AG04450 (cell line): ENCODE data around the gene ZBTB7C. TPM values are rescaled to one million over a fixed set of nuclear protein-coding genes. Genes with fewer than 3 reads are reported as not detected.

Source experiments
- CTCF ChIA-PET: fragments of 300-600, 350-600 bp; formaldehyde crosslinking; extraction: SDS; loops from one replicate; lab custom pipeline; 2022; ENCODE audit warnings: antibody characterized with exemption, inconsistent platforms; lab: Charles Lee
- POLR2A ChIA-PET: fragments of 350-600 bp; formaldehyde crosslinking; extraction: SDS; loops from one replicate; lab custom pipeline; 2021; ENCODE audit warnings: antibody characterized with exemption, inconsistent platforms; lab: Yijun Ruan, JAX
- DNase-seq: peaks from one replicate; pipeline ENCODE4 v3.0.0-alpha.2; 2011; ENCODE audit warnings: low read depth, low spot score
- H3K27ac ChIP-seq: one replicate; pipeline ENCODE4 v1.5.1; 2012; ENCODE audit warnings: low read depth, low read length, control low read depth
- H3K27me3 ChIP-seq: one replicate; pipeline ENCODE4 v1.6.0; 2012; ENCODE audit warnings: low read length; ENCODE audit not compliant: control insufficient read depth, insufficient read depth
- H3K4me3 ChIP-seq: 2 replicates; pipeline ENCODE4 v1.5.1; 2011; ENCODE audit warnings: mild to moderate bottlenecking, low read depth, low read length, control low read depth
- H3K9me3 ChIP-seq: 2 replicates; pipeline ENCODE4 v1.5.1; 2012; ENCODE audit warnings: low read length; ENCODE audit not compliant: control insufficient read depth, insufficient read depth
- polyA plus RNA-seq: library from polyadenylated mRNA; depleted of rRNA; stranded (reverse); fragments of >200 nt; gene quantifications from 2 replicates; pipeline ENCODE4 v1.2.3, GENCODE V29; 2011
- TF ChIP-seq, protein P1 (sequence below): IDR thresholded peaks from 2 replicates; pipeline ENCODE4 v1.5.1; 2011; ENCODE audit warnings: low read depth, low read length, control low read depth, inconsistent platforms

ZBTB7C gene
- polyA plus RNA-seq, 1 experiment = not detected

DNA sequence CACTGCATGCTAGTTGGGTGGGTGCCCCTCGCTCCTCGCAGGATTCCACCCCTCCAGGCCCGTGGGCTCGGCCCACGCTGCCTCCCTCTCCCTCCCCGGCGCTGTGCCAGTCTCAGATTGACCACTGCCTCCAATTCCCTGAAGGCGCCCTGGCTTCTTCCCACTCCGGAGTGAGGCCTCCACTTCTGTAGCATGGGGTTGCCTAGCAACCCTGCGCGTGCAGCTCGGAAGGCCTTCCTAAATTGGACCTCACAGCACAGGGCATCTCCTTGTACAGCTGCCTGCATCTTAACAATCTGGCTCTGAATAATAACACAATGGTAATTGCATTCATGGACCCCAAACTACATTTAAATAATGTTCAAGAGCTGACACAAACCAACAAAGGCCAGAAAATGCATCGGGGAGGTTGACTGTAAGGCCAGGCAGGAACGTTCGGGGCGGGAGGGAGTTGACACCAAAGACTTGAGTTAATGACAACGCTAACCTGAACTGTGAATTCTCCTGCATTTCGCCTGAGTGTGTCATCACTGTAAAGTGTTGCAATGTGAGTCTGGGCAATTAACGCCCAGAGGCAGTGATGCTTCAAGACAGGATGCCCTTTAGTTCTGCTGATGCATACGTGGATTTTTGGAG is 222.9 kb downstream of the ZBTB7C start:
- Histone ChIP-seq H3K27me3 (peaks cover 14% of the 10 kb centered on the region), H3K4me3 (no peak overlapping the region), H3K9me3 (no peaks in the 10 kb centered on the region), H3K27ac (no peak overlapping the region)
- ChIA-PET POLR2A (no interaction called here), CTCF (no interaction called here)
- TF ChIP-seq, protein P1, sequence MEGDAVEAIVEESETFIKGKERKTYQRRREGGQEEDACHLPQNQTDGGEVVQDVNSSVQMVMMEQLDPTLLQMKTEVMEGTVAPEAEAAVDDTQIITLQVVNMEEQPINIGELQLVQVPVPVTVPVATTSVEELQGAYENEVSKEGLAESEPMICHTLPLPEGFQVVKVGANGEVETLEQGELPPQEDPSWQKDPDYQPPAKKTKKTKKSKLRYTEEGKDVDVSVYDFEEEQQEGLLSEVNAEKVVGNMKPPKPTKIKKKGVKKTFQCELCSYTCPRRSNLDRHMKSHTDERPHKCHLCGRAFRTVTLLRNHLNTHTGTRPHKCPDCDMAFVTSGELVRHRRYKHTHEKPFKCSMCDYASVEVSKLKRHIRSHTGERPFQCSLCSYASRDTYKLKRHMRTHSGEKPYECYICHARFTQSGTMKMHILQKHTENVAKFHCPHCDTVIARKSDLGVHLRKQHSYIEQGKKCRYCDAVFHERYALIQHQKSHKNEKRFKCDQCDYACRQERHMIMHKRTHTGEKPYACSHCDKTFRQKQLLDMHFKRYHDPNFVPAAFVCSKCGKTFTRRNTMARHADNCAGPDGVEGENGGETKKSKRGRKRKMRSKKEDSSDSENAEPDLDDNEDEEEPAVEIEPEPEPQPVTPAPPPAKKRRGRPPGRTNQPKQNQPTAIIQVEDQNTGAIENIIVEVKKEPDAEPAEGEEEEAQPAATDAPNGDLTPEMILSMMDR = no peak
- no peak for DNase-seq

DNA sequence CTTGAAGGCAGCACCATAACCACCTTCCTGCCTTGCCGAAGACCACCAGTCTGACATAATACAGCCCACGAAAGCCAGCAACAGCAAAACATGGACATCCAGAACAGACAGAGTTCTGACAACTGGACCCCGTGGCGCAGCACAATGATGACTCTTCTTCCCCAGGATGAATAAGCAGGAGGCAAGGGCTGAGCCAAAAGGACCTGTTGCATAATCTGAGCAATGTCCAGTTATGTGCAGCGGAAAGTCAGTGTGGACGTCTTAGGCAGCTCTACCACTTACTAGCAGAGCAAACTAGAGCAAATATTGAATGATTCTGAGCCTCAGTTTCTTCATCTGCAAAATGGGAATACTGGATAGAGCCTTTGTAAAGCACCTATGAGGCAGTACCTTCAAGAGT is 225.1 kb downstream of the ZBTB7C start:
- TF ChIP-seq, protein P1 = no peak
- POLR2A ChIA-PET = no interaction called here
- no peaks in the 10 kb centered on the region for H3K9me3 ChIP-seq
- H3K27ac ChIP-seq = no peak overlapping the region
- no peak overlapping the region for H3K4me3 ChIP-seq
- CTCF ChIA-PET = no interaction called here
- H3K27me3 ChIP-seq = peaks cover 14% of the 10 kb centered on the region
- no peak for DNase-seq

DNA sequence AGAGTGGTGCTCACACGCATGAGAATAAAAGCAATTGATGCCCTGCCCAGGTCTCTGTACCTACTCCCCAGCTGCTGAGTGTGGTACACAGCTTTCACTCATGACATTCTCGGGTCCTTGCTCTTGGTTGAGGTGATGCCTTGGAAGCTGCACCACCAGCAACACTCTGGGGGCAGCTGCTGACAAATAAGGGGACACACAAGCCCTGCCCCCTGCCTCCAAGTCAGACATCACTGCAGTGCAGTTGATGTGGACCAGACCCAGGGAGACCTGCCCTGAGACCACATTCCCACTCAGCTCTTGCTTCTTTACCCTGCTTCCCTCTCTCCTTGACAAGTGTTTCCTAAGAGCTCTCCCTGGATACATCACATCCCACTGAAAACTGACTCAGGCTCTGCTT is 225.6 kb downstream of the ZBTB7C start:
- DNase-seq = no peak
- TF ChIP-seq, protein P1 = no peak
- CTCF ChIA-PET = no interaction called here
- POLR2A ChIA-PET = no interaction called here
- no peaks in the 10 kb centered on the region for H3K9me3 ChIP-seq
- H3K27ac ChIP-seq = no peak overlapping the region
- H3K27me3 ChIP-seq = peaks cover 14% of the 10 kb centered on the region
- no peak overlapping the region for H3K4me3 ChIP-seq

DNA sequence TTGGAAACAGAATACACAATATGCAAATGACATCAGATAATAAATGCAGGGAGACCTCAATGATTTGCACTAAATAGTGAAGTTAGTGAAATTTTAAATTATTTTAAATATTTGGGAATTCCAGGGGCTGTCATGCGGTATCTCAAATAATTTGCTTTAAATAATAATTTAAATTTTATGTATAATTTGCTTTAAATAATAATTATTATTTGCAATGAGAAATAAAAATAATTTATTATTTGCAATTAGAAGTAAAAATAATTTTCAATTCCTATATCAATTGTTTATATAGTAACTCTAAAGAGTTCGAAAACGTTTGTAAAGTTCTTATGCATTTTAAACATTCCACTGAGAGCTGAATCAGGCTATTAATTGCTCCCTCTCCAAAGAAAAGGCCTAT is 226.4 kb downstream of the ZBTB7C start:
- CTCF ChIA-PET = no interaction called here

DNA sequence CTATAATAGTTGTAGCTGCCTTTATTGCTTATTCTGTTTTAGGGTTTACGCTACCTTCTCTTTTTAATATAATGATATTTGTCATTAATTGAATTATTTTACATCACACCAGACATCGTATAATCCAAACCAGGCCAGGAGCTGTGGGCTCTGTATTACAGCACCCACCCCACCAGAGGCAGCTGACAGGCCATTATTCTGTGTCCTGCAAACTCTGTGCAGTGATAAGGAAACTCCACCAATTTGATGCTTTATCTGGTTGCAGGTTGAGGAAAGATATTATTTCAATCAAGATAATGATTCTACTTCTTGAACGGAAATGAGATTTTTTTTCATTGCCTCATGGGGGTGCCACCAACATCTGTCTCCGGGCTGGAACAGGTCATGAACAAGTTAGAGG is 227.3 kb downstream of the ZBTB7C start:
- TF ChIP-seq, protein P1 = no peak
- Histone ChIP-seq H3K27me3 (peaks cover 11% of the 10 kb centered on the region), H3K27ac (no peak overlapping the region), H3K9me3 (no peaks in the 10 kb centered on the region), H3K4me3 (no peak overlapping the region)
- ChIA-PET CTCF (no interaction called here), POLR2A (no interaction called here)
- no peak for DNase-seq

More for the DNA sequence above, 226.4 kb downstream of the ZBTB7C start:
- Histone ChIP-seq H3K27ac (no peak overlapping the region), H3K9me3 (no peaks in the 10 kb centered on the region), H3K4me3 (no peak overlapping the region), H3K27me3 (peaks cover 14% of the 10 kb centered on the region)
- POLR2A ChIA-PET = no interaction called here
- TF ChIP-seq, protein P1 = no peak
- no peak for DNase-seq
